HL-60 (cell line): ENCODE data around the gene ADAM15.

Experiments
- GABPA ChIP-seq: IDR thresholded peaks from 2 replicates; pipeline ENCODE4 v1.6.1; 2012; ENCODE audit warnings: low read depth
- POLR2AphosphoS5 ChIP-seq: IDR thresholded peaks from 2 replicates; pipeline ENCODE4 v1.6.1; 2012; ENCODE audit warnings: low read depth
- REST ChIP-seq: IDR thresholded peaks from 2 replicates; pipeline ENCODE4 v1.6.1; 2012; ENCODE audit warnings: low read depth; ENCODE audit not compliant: insufficient replicate concordance
- TF ChIP-seq, protein P1 (sequence below): IDR thresholded peaks from one replicate; pipeline ENCODE4 v1.5.1; 2011; ENCODE audit warnings: low read length, control low read depth, inconsistent platforms; ENCODE audit not compliant: insufficient read depth

DNA sequence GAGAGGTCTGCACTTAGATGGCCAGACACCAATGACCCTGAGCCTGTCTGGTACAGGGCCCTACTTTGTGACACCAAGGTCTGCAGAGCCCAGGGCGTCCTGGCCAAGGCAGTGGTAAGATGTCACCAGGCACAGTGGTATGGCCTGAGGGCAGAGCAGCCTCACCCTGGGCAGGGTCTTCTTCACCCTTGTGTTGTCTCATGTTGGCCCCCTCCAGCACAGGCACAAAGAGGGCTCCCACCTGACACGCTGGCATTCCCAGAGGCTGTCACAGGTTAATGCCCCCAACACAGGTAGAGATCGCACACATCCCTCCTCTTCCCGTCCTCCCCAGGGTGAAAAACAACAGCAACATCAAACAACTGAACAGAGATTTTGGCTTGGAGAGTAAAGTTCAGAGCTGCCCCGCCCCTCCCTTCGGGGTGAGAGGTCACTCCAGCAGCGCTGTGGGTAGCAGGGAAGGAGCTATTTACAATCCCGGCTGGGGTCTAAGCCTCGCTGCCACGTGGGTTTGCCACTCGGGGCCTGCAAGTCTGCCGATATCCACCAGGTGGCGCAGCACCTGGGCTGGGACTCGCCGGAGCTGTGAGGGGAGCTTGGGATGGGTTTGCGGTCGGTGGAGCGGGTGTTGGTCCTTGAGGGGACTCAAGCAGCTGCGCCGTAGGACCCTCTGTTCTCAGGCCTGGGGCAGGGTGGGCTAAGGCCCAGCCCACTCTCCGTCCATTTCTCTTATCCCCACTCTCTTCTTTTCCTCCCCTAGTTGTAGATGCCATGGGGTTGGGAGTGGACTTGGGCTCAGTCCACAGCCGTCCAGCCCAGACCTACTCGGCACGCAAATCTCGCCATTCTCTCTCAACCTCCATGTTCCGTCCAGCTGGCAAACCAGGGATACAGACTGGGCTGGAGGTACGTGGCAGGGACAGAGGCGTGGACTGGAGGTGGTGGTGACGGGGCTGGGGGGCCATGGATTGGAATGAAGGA is 40.2 kb downstream of the ADAM15 start:
- TF ChIP-seq, protein P1, sequence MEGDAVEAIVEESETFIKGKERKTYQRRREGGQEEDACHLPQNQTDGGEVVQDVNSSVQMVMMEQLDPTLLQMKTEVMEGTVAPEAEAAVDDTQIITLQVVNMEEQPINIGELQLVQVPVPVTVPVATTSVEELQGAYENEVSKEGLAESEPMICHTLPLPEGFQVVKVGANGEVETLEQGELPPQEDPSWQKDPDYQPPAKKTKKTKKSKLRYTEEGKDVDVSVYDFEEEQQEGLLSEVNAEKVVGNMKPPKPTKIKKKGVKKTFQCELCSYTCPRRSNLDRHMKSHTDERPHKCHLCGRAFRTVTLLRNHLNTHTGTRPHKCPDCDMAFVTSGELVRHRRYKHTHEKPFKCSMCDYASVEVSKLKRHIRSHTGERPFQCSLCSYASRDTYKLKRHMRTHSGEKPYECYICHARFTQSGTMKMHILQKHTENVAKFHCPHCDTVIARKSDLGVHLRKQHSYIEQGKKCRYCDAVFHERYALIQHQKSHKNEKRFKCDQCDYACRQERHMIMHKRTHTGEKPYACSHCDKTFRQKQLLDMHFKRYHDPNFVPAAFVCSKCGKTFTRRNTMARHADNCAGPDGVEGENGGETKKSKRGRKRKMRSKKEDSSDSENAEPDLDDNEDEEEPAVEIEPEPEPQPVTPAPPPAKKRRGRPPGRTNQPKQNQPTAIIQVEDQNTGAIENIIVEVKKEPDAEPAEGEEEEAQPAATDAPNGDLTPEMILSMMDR, result peak; percentile 94
- TF ChIP-seq REST (no peak), POLR2AphosphoS5 (no peak), GABPA (no peak)
